Measurements from ENCODE around the gene BICDL2. TPM values are rescaled to one million over a fixed set of nuclear protein-coding genes. Genes with fewer than 3 reads are reported as not detected.
"Not testable (repeated sequence)": the region's sequence is repeated elsewhere in the genome, so short reads cannot be mapped to it uniquely, and the experiment has no call there.

The BICDL2 gene
- total and polyA plus RNA-seq, 7 experiments from 2014 or later = 1.0 TPM; not detected in 6

GRCh38 chr16:3059041-3059722 is 22.4 kb upstream of the BICDL2 start:
- Mint-ChIP-seq H3K9me3 (peaks cover 0 to 6% (median 0%) of the 10 kb centered on the region in 11 donors), H3K4me1 (peaks cover 39 to 63% (median 47%) of the 10 kb centered on the region in 7 donors), H3K36me3 (peaks cover 0 to 47% (median 0%) of the 10 kb centered on the region in 5 donors), H3K27ac (peak overlapping the region in 8 of 9 donors; percentile 72 to 91 (median 85)), H3K4me3 (peak overlapping the region; percentile 79 to 95 (median 88)), H3K27me3 (no peaks in the 10 kb centered on the region)
- Histone ChIP-seq H3K4me3 (ENCODE audit: low read length) (peak overlapping the region; percentile 77), H3K9me3 (ENCODE audit: control insufficient read depth in 2 of 3, low read length in 3 of 3) (no peaks in the 10 kb centered on the region), H3K27me3 (ENCODE audit: control insufficient read depth in 2 of 2, insufficient read depth in 2 of 2, low read length in 2 of 2) (no peaks in the 10 kb centered on the region), H3K27ac (ENCODE audit: low read depth, low read length) (peak overlapping the region; percentile 89), H3K4me1 (ENCODE audit: control insufficient read depth in 2 of 2, insufficient read depth in 2 of 2, low read length in 2 of 2) (peaks cover 25 to 46% of the 10 kb centered on the region in 2 donors), H3K36me3 (ENCODE audit: control insufficient read depth in 2 of 3, insufficient read depth in 3 of 3, low read length in 3 of 3) (peaks cover 0 to 5% (median 0%) of the 10 kb centered on the region in 3 experiments)
- DNase-seq (peak; percentile 76 to 97 (median 89)), ATAC-seq (peak; percentile 95)
- ChIA-PET POLR2A (interaction anchor here (0.5 to 10.4 kb wide), 28 partner anchors 10 to 300 kb away, joined by 3 to 182 read pairs (median 4); partner anchors contain the start of genes HCFC1R1, THOC6 and ZNF213), CTCF (interaction anchor here (0.8 to 13.9 kb wide), 32 partner anchors 10 to 113 kb away, joined by 3 to 244 read pairs (median 4); partner anchors contain the start of gene ZNF213)
- intact Hi-C loops (cut with micrococcal nuclease) = loop anchor here (1.0 to 2.0 kb wide), 10 partner anchors 16 to 107 kb away; no protein-coding TSS in a partner anchor

GRCh38 chr16:3058139-3059030 is 21.6 kb upstream of the BICDL2 start:
- no peaks in the 10 kb centered on the region for H3K9me3 ChIP-seq (ENCODE audit: control insufficient read depth in 2 of 3, low read length in 3 of 3)
- peak overlapping the region; percentile 89 for H3K27ac ChIP-seq (ENCODE audit: low read depth, low read length)
- DNase-seq (peak in 4 of 9 donors; percentile 42 to 61 (median 52)), ATAC-seq (peak; percentile 65)
- Mint-ChIP-seq H3K4me1 (peaks cover 34 to 62% (median 48%) of the 10 kb centered on the region in 7 donors), H3K4me3 (peak overlapping the region; percentile 79 to 95 (median 88)), H3K36me3 (peaks cover 0 to 48% (median 3%) of the 10 kb centered on the region in 5 donors), H3K27ac (peak overlapping the region in 8 of 9 donors; percentile 38 to 93 (median 84)), H3K27me3 (no peaks in the 10 kb centered on the region), H3K9me3 (peaks cover 0 to 2% (median 0%) of the 10 kb centered on the region in 11 donors)
- ChIA-PET CTCF (interaction anchor here (0.8 to 13.9 kb wide), 21 partner anchors 9 to 113 kb away, joined by 3 to 244 read pairs (median 4); partner anchors contain the start of gene ZNF213), POLR2A (interaction anchor here (0.6 to 10.4 kb wide), 20 partner anchors 10 to 253 kb away, joined by 3 to 182 read pairs (median 4); partner anchors contain the start of gene ZNF213)
- intact Hi-C loops (cut with micrococcal nuclease) = loop anchor here (1.0 to 2.0 kb wide), 12 partner anchors 16 to 108 kb away; no protein-coding TSS in a partner anchor
- H3K27me3 ChIP-seq (ENCODE audit: control insufficient read depth in 2 of 2, insufficient read depth in 2 of 2, low read length in 2 of 2) = no peaks in the 10 kb centered on the region
- H3K4me1 ChIP-seq (ENCODE audit: control insufficient read depth in 2 of 2, insufficient read depth in 2 of 2, low read length in 2 of 2) = peaks cover 25 to 46% of the 10 kb centered on the region in 2 donors
- H3K36me3 ChIP-seq (ENCODE audit: control insufficient read depth in 2 of 3, insufficient read depth in 3 of 3, low read length in 3 of 3) = peaks cover 0 to 10% (median 0%) of the 10 kb centered on the region in 3 experiments
- peak overlapping the region; percentile 77 for H3K4me3 ChIP-seq (ENCODE audit: low read length)

- Mint-ChIP-seq H3K4me3 (peak overlapping the region in 8 of 10 donors; percentile 21 to 94 (median 68)), H3K27ac (peak overlapping the region in 4 of 9 donors; percentile 24 to 93 (median 40)), H3K4me1 (peaks cover 30 to 58% (median 42%) of the 10 kb centered on the region in 7 donors), H3K27me3 (no peaks in the 10 kb centered on the region), H3K9me3 (no peaks in the 10 kb centered on the region), H3K36me3 (peaks cover 0 to 45% (median 3%) of the 10 kb centered on the region in 5 donors)
- Histone ChIP-seq H3K27ac (ENCODE audit: low read depth, low read length) (no peak overlapping the region), H3K27me3 (ENCODE audit: control insufficient read depth in 2 of 2, insufficient read depth in 2 of 2, low read length in 2 of 2) (no peaks in the 10 kb centered on the region), H3K36me3 (ENCODE audit: control insufficient read depth in 2 of 3, insufficient read depth in 3 of 3, low read length in 3 of 3) (peaks cover 0 to 10% (median 0%) of the 10 kb centered on the region in 3 experiments), H3K9me3 (ENCODE audit: control insufficient read depth in 2 of 3, low read length in 3 of 3) (no peaks in the 10 kb centered on the region), H3K4me1 (ENCODE audit: control insufficient read depth in 2 of 2, insufficient read depth in 2 of 2, low read length in 2 of 2) (peaks cover 25 to 46% of the 10 kb centered on the region in 2 donors), H3K4me3 (ENCODE audit: low read length) (no peak overlapping the region)
- POLR2A ChIA-PET = interaction anchor here (1.0 to 10.4 kb wide), 14 partner anchors 10 to 111 kb away, joined by 3 to 182 read pairs (median 6); partner anchors contain the start of gene ZNF213
- CTCF ChIA-PET = interaction anchor here (0.8 to 13.9 kb wide), 9 partner anchors 10 to 101 kb away, joined by 3 to 244 read pairs (median 9); partner anchors contain the start of gene ZNF213
- no peak for DNase-seq
- ATAC-seq = no peak
- intact Hi-C loops (cut with micrococcal nuclease) = loop anchor here (1.0 to 2.0 kb wide), 5 partner anchors 17 to 101 kb away; no protein-coding TSS in a partner anchor
Measured at GRCh38 chr16:3057181-3058138, 20.7 kb upstream of the BICDL2 start.

DNA sequence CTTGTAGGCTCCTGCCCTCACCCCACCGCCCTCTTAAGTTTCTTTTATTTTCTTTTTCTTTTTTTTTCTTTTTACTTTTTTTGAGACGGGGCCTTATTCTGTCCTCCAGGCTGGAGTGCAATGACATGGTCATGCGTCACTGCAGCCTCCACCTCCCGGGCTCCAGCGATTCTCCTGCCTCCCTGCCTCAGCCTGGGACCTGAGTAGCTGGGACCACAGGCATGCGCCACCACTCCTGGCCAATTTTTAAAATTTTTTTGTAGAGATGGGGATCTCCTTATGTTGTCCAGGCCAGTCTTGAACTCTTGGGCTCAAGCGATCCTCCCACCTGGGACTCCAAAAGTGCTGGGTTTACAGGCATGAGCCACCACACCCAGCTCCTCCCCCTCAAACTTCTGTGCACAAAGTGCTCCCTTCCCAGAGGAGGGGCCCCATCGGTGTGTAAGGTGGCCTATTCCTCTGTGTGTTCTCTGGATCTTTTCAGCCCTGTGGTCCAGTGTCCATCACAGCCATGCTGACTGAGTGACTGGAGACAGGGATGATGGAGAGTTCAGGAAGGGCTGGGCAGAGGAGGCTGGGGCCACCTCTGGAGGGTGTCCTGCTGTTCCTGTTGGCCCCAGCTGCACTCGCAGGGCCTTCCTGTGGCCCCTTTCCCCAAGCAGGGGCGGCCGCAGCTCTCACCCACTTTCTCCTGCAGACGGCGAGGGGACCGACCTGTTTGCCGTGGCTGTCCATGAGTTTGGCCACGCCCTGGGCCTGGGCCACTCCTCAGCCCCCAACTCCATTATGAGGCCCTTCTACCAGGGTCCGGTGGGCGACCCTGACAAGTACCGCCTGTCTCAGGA is 19.8 kb upstream of the BICDL2 start:
- no peaks in the 10 kb centered on the region for H3K27me3 Mint-ChIP-seq
- no peak overlapping the region for H3K4me3 ChIP-seq (ENCODE audit: low read length)
- peak overlapping the region in 2 of 9 donors; percentile 24 to 93 for H3K27ac Mint-ChIP-seq
- POLR2A ChIA-PET = interaction anchor here (0.5 to 1.7 kb wide), 3 partner anchors 9 to 112 kb away, joined by 3 to 7 read pairs (median 5); no protein-coding TSS in a partner anchor
- peaks cover 25 to 46% of the 10 kb centered on the region in 2 donors for H3K4me1 ChIP-seq (ENCODE audit: control insufficient read depth in 2 of 2, insufficient read depth in 2 of 2, low read length in 2 of 2)
- no peaks in the 10 kb centered on the region for H3K9me3 ChIP-seq (ENCODE audit: control insufficient read depth in 2 of 3, low read length in 3 of 3)
- H3K36me3 ChIP-seq (ENCODE audit: control insufficient read depth in 2 of 3, insufficient read depth in 3 of 3, low read length in 3 of 3) = peaks cover 0 to 10% (median 0%) of the 10 kb centered on the region in 3 experiments
- intact Hi-C loops (cut with micrococcal nuclease) = no loop called here
- H3K9me3 Mint-ChIP-seq = no peaks in the 10 kb centered on the region
- no peaks in the 10 kb centered on the region for H3K27me3 ChIP-seq (ENCODE audit: control insufficient read depth in 2 of 2, insufficient read depth in 2 of 2, low read length in 2 of 2)
- H3K4me3 Mint-ChIP-seq = peak overlapping the region in 5 of 10 donors; percentile 54 to 94 (median 88)
- CTCF ChIA-PET = interaction anchor here (0.7 to 13.9 kb wide), 3 partner anchors 28 to 606 kb away, joined by 3 to 244 read pairs (median 4); partner anchors contain the start of gene ZNF213
- H3K4me1 Mint-ChIP-seq = peaks cover 23 to 60% (median 43%) of the 10 kb centered on the region in 7 donors
- ATAC-seq (no peak), DNase-seq (no peak)
- H3K36me3 Mint-ChIP-seq = peaks cover 0 to 47% (median 3%) of the 10 kb centered on the region in 5 donors
- no peak overlapping the region for H3K27ac ChIP-seq (ENCODE audit: low read depth, low read length)

- Histone ChIP-seq H3K4me1 (ENCODE audit: control insufficient read depth in 2 of 2, insufficient read depth in 2 of 2, low read length in 2 of 2) (peaks cover 25 to 46% of the 10 kb centered on the region in 2 donors), H3K36me3 (ENCODE audit: control insufficient read depth in 2 of 3, insufficient read depth in 3 of 3, low read length in 3 of 3) (peaks cover 0 to 10% (median 0%) of the 10 kb centered on the region in 3 experiments), H3K27ac (ENCODE audit: low read depth, low read length) (peak overlapping the region; percentile 21)
- intact Hi-C loops (cut with micrococcal nuclease); H3K27me3 ChIP-seq (ENCODE audit: control insufficient read depth in 2 of 2, insufficient read depth in 2 of 2, low read length in 2 of 2); H3K9me3 ChIP-seq (ENCODE audit: control insufficient read depth in 2 of 3, low read length in 3 of 3); H3K27me3 Mint-ChIP-seq; DNase-seq; H3K4me3 ChIP-seq (ENCODE audit: low read length); ATAC-seq; H3K9me3 Mint-ChIP-seq: not testable (repeated sequence)
- Mint-ChIP-seq H3K36me3 (peaks cover 0 to 54% (median 3%) of the 10 kb centered on the region in 5 donors), H3K4me1 (peaks cover 23 to 67% (median 51%) of the 10 kb centered on the region in 7 donors), H3K27ac (peak overlapping the region in 4 of 9 donors; percentile 67 to 93 (median 74)), H3K4me3 (peak overlapping the region in 6 of 10 donors; percentile 10 to 90 (median 54))
- ChIA-PET POLR2A (interaction anchor here (1.0 to 1.7 kb wide), 2 partner anchors 8 to 10 kb away, joined by 3 to 5 read pairs; partner anchors contain the start of gene IL32), CTCF (interaction anchor here (13.9 kb wide), 1 partner anchor 74 kb away, joined by 244 read pairs; the partner anchor contains the start of gene ZNF213)
Measured at GRCh38 chr16:3055734-3056115, 19.0 kb upstream of the BICDL2 start.
